IMR-90 (cell line): ENCODE results near the gene BMERB1. TPM values are rescaled to one million over a fixed set of nuclear protein-coding genes. Genes with fewer than 3 reads are reported as not detected.
A peak's percentile ranks its signal among the peaks of the same experiment; 100 is the strongest.

ENCODE experiments used
- ATAC-seq: fragments of 200-7000 bp; cut with Tn5 transposase; 2 replicates; pipeline ENCODE4 v1.9.1; 2020; ENCODE audit warnings: low read depth, mild to moderate bottlenecking, moderate library complexity
- BruUV-seq: library from RNA; stranded (reverse); fragments of 400-500 nt; replicated peaks from 2 replicates; lab custom pipeline; 2021; lab: Mats Ljungman, UMichigan
- CTCF ChIA-PET: fragments of 300-600 bp; formaldehyde crosslinking; extraction: SDS; loops from one replicate; lab custom pipeline; 2021; ENCODE audit warnings: antibody characterized with exemption; lab: Yijun Ruan, JAX
- POLR2A ChIA-PET: fragments of 300-600 bp; sonication (Branson Sonifier 250); formaldehyde crosslinking; loops from one replicate; lab custom pipeline; 2022; ENCODE audit warnings: antibody characterized with exemption; ENCODE audit not compliant: unreplicated experiment; lab: Charles Lee
- DNase-seq: peaks from one replicate; pipeline ENCODE4 v3.0.0; 2013
- H2AFZ ChIP-seq: replicated peaks from 2 replicates; pipeline ENCODE3; 2013; ENCODE audit warnings: low read length, mild to moderate bottlenecking; ENCODE audit not compliant: poor library complexity
- H2AK5ac ChIP-seq: 2 replicates; pipeline ENCODE4 v1.6.1; 2013; ENCODE audit warnings: low read depth, low read length, inconsistent platforms
- H2AK9ac ChIP-seq: replicated peaks from 2 replicates; pipeline ENCODE3; 2013; ENCODE audit warnings: mild to moderate bottlenecking, low read depth, low read length, moderate library complexity; ENCODE audit not compliant: poor library complexity
- H2BK120ac ChIP-seq: 2 replicates; pipeline ENCODE4 v1.6.1; 2013; ENCODE audit warnings: low read depth, low read length, inconsistent platforms
- H2BK15ac ChIP-seq: 3 replicates; pipeline ENCODE4 v1.6.1; 2013; ENCODE audit warnings: low read depth, low read length, inconsistent platforms
- H2BK20ac ChIP-seq: 2 replicates; pipeline ENCODE4 v1.6.1; 2013; ENCODE audit warnings: low read depth, mild to moderate bottlenecking, inconsistent platforms, low read length, moderate library complexity
- H2BK5ac ChIP-seq: 2 replicates; pipeline ENCODE4 v1.6.1; 2013; ENCODE audit warnings: mild to moderate bottlenecking, low read depth, low read length, inconsistent platforms; ENCODE audit not compliant: poor library complexity, severe bottlenecking
- H3K14ac ChIP-seq: replicated peaks from 2 replicates; pipeline ENCODE4 v1.6.1; 2013; ENCODE audit warnings: low read depth, low read length, inconsistent platforms
- H3K18ac ChIP-seq: 2 replicates; pipeline ENCODE4 v1.6.1; 2013; ENCODE audit warnings: low read depth, low read length, control low read depth
- H3K23ac ChIP-seq: 2 replicates; pipeline ENCODE4 v1.6.1; 2013; ENCODE audit warnings: low read depth, low read length, inconsistent platforms
- H3K27ac ChIP-seq: 2 replicates; pipeline ENCODE4 v1.5.1; 2013; ENCODE audit warnings: mild to moderate bottlenecking, control low read depth, low read length; ENCODE audit not compliant: insufficient read depth
- H3K27me3 ChIP-seq: 2 replicates; pipeline ENCODE4 v1.6.1; 2013; ENCODE audit warnings: low read length; ENCODE audit not compliant: control insufficient read depth, insufficient read depth
- H3K36me3 ChIP-seq: 2 replicates; pipeline ENCODE4 v1.6.1; 2013; ENCODE audit warnings: low read length, mixed read lengths; ENCODE audit not compliant: control insufficient read depth, insufficient read depth
- H3K4ac ChIP-seq: 2 replicates; pipeline ENCODE4 v1.6.1; 2013; ENCODE audit warnings: low read depth, low read length, inconsistent platforms
- H3K4me1 ChIP-seq: 2 replicates; pipeline ENCODE4 v1.6.1; 2013; ENCODE audit warnings: low read length, mixed read lengths; ENCODE audit not compliant: control insufficient read depth, insufficient read depth
- H3K4me2 ChIP-seq: 2 replicates; pipeline ENCODE4 v1.6.1; 2013; ENCODE audit warnings: low read depth, mild to moderate bottlenecking, control low read depth, low read length, moderate library complexity
- H3K4me3 ChIP-seq: 2 replicates; pipeline ENCODE4 v1.5.1; 2013; ENCODE audit warnings: low read depth, mild to moderate bottlenecking, control low read depth, low read length, moderate library complexity; ENCODE audit not compliant: insufficient read depth
- H3K56ac ChIP-seq: 2 replicates; pipeline ENCODE4 v1.6.1; 2013; ENCODE audit warnings: low read length, inconsistent platforms; ENCODE audit not compliant: insufficient read depth; ENCODE audit errors: extremely low read depth
- H3K79me1 ChIP-seq, 2 experiments: 2 replicates each; pipeline ENCODE4 v1.6.1; 2013; ENCODE audit warnings: low read length in 2 of 2, inconsistent platforms in 1 of 2, low read depth in 1 of 2
- H3K9ac ChIP-seq: 2 replicates; pipeline ENCODE4 v1.6.1; 2013; ENCODE audit warnings: low read depth, low read length, control low read depth
- H3K9me1 ChIP-seq: 2 replicates; pipeline ENCODE4 v1.6.1; 2013; ENCODE audit warnings: low read length, inconsistent platforms; ENCODE audit not compliant: insufficient read depth
- H3K9me3 ChIP-seq: 2 replicates; pipeline ENCODE4 v1.6.1; 2013; ENCODE audit warnings: low read length; ENCODE audit not compliant: control insufficient read depth, insufficient read depth
- H4K20me1 ChIP-seq: 2 replicates; pipeline ENCODE4 v1.6.1; 2013; ENCODE audit warnings: low read length, inconsistent platforms; ENCODE audit not compliant: insufficient read depth
- H4K5ac ChIP-seq: 2 replicates; pipeline ENCODE4 v1.6.1; 2013; ENCODE audit warnings: mild to moderate bottlenecking, low read depth, low read length, control low read depth
- H4K8ac ChIP-seq, 2 experiments: 2 replicates each; pipeline ENCODE4 v1.6.1; 2013; ENCODE audit warnings: low read depth in 2 of 2, low read length in 2 of 2, control low read depth in 1 of 2, inconsistent platforms in 1 of 2
- H4K91ac ChIP-seq: 2 replicates; pipeline ENCODE4 v1.6.1; 2013; ENCODE audit warnings: low read depth, low read length, inconsistent platforms; ENCODE audit not compliant: insufficient read depth
- BHLHE40 ChIP-seq: fragments of 150-350 bp; IDR thresholded peaks from 2 replicates; pipeline ENCODE4 v1.6.1; 2016; ENCODE audit warnings: mild to moderate bottlenecking, low read depth, low read length
- CEBPB ChIP-seq: IDR thresholded peaks from 2 replicates; pipeline ENCODE4 v1.6.1; 2012; ENCODE audit warnings: low read depth, low read length, improper control_type of control experiment
- CHD1 ChIP-seq: IDR thresholded peaks from 2 replicates; pipeline ENCODE4 v1.6.1; 2012; ENCODE audit warnings: low read depth, low read length, improper control_type of control experiment
- CTCF ChIP-seq: conservative IDR thresholded peaks from 2 replicates; pipeline ENCODE4 v1.5.1; 2012; ENCODE audit warnings: mild to moderate bottlenecking, low read depth, low read length, improper control_type of control experiment
- FOS ChIP-seq: fragments of 150-350 bp; IDR thresholded peaks from 2 replicates; pipeline ENCODE4 v1.6.1; 2016; ENCODE audit warnings: low read depth, low read length
- MAFK ChIP-seq: IDR thresholded peaks from 2 replicates; pipeline ENCODE4 v1.6.1; 2012; ENCODE audit warnings: low read depth, low read length, improper control_type of control experiment
- MAZ ChIP-seq: IDR thresholded peaks from 2 replicates; pipeline ENCODE4 v1.6.1; 2012; ENCODE audit warnings: low read depth, mild to moderate bottlenecking, low read length, improper control_type of control experiment, moderate library complexity, borderline replicate concordance
- MXI1 ChIP-seq: IDR thresholded peaks from 2 replicates; pipeline ENCODE4 v1.6.1; 2012; ENCODE audit warnings: low read depth, mild to moderate bottlenecking, low read length, moderate library complexity, borderline replicate concordance
- NFE2L2 ChIP-seq: fragments of 150-350 bp; IDR thresholded peaks from 2 replicates; pipeline ENCODE4 v1.6.1; 2016; ENCODE audit warnings: low read depth, mild to moderate bottlenecking, low read length
- POLR2A ChIP-seq: IDR thresholded peaks from 2 replicates; pipeline ENCODE4 v1.6.1; 2012; ENCODE audit warnings: mild to moderate bottlenecking, low read depth, low read length
- RAD21 ChIP-seq: IDR thresholded peaks from 2 replicates; pipeline ENCODE4 v1.6.1; 2012; ENCODE audit warnings: low read length, improper control_type of control experiment
- RCOR1 ChIP-seq: IDR thresholded peaks from 2 replicates; pipeline ENCODE4 v1.6.1; 2012; ENCODE audit warnings: mild to moderate bottlenecking, low read length, improper control_type of control experiment; ENCODE audit not compliant: insufficient replicate concordance
- RFX5 ChIP-seq: IDR thresholded peaks from 2 replicates; pipeline ENCODE4 v1.8.0; 2012; ENCODE audit warnings: low read depth, mild to moderate bottlenecking, low read length, moderate library complexity
- SMC3 ChIP-seq: fragments of 150-350 bp; IDR thresholded peaks from 2 replicates; pipeline ENCODE4 v1.6.1; 2016; ENCODE audit warnings: low read depth, mild to moderate bottlenecking, antibody characterized with exemption, low read length, moderate library complexity
- USF2 ChIP-seq: fragments of 150-350 bp; IDR thresholded peaks from 2 replicates; pipeline ENCODE4 v1.6.1; 2017; ENCODE audit warnings: mild to moderate bottlenecking, antibody characterized with exemption, low read length, low read depth
- WGBS, 2 experiments: methylation state at CpG; one replicate each; pipeline versions ENCODE4 v1.1.5 to v1.1.7; 2013; ENCODE audit warnings: missing lambda C conversion rate in 2 of 2; ENCODE audit not compliant: insufficient read length in 1 of 2; ENCODE audit errors: extremely low coverage in 2 of 2; 5-methylcytosine and 5-hydroxymethylcytosine counted together
- dilution Hi-C: fragments of 300-500 bp; cut with HindIII; formaldehyde crosslinking; loops from one replicate; pipeline ENCODE4 v1.14.3; 2018; ENCODE audit warnings: low sequenced_read_pairs; ENCODE audit not compliant: unreplicated experiment
- in situ Hi-C: fragments of 300-500 bp; cut with MboI; formaldehyde crosslinking; loops from 3 replicates; pipeline ENCODE4 v1.14.3; 2019; ENCODE audit warnings: low sequenced_read_pairs, inconsistent platforms, mixed read lengths
- intact Hi-C: fragments of 100-400 bp; cut with micrococcal nuclease; formaldehyde crosslinking; loops from 2 replicates; pipeline ENCODE4 v1.10.0; 2022
- polyA plus RNA-seq, 3 experiments: library from polyadenylated mRNA; depleted of rRNA; stranded (reverse); fragments of >200 nt; gene quantifications; 2 replicates each; pipeline ENCODE4 v1.2.3, GENCODE V29; 2012; ENCODE audit warnings: low replicate concordance in 1 of 3
- total RNA-seq: library from RNA; depleted of rRNA; stranded (reverse); fragments of >200 nt; gene quantifications from 2 replicates; pipeline ENCODE4 v1.2.3, GENCODE V29; 2012

Gene BMERB1
- total and polyA plus RNA-seq, 2 of the 4 experiments (the other 2 are of a cell fraction) = 22.6 to 32.9 TPM

GRCh38 chr16:15434079-15434424 is 336 bp upstream of the BMERB1 start:
- peaks cover 4% of the 10 kb centered on the region for H3K4me1 ChIP-seq
- no peak overlapping the region for H3K27ac ChIP-seq
- intact Hi-C loops = loop anchor here (2.0 kb wide), 1 partner anchor 117 kb away; no protein-coding TSS in a partner anchor
- POLR2A ChIA-PET = no interaction called here
- no peak overlapping the region for H2BK5ac ChIP-seq
- dilution Hi-C loops = no loop called here
- peaks cover 19% of the 10 kb centered on the region for H4K20me1 ChIP-seq
- H3K27me3 ChIP-seq = no peaks in the 10 kb centered on the region
- peak overlapping the region; percentile 83 for H3K4me2 ChIP-seq
- H2AK9ac ChIP-seq = peak overlapping the region; percentile 7
- peak overlapping the region; percentile 16; the same call in 1 of the 2 replicates for H3K56ac ChIP-seq
- no TSS peak for BruUV-seq
- no peaks in the 10 kb centered on the region for H3K36me3 ChIP-seq
- H3K9me3 ChIP-seq = no peaks in the 10 kb centered on the region
- no peak overlapping the region; the same call in 1 of the 2 replicates for H3K9ac ChIP-seq
- no peaks in the 10 kb centered on the region for H3K9me1 ChIP-seq
- H3K23ac ChIP-seq = no peak overlapping the region
- no peak overlapping the region for H3K18ac ChIP-seq
- H3K14ac ChIP-seq = 0 out of 2 replicates have a peak overlapping the region, but pooled peaks have one; percentile 5
- ATAC-seq (no peak), DNase-seq (no peak)
- H2BK15ac ChIP-seq = peak overlapping the region; percentile 36; the same call in 1 of the 3 replicates
- H3K4me3 ChIP-seq = peak overlapping the region; percentile 71
- H4K5ac ChIP-seq = peak overlapping the region; percentile 94
- in situ Hi-C loops = loop anchor here (10.0 kb wide), 1 partner anchor 71 kb away; no protein-coding TSS in a partner anchor
- H3K79me1 ChIP-seq = peaks cover 5 to 36% of the 10 kb centered on the region in 2 experiments
- TF ChIP-seq MXI1 (no peak), MAZ (no peak), CTCF (no peak), SMC3 (no peak), USF2 (no peak), RAD21 (no peak), RFX5 (no peak), NFE2L2 (no peak), CHD1 (no peak), FOS (no peak), RCOR1 (no peak), BHLHE40 (no peak), POLR2A (no peak), CEBPB (no peak), MAFK (no peak)
- peak overlapping the region; percentile 59; the same call in 1 of the 2 replicates for H4K91ac ChIP-seq
- H3K4ac ChIP-seq = 0 out of 2 replicates have a peak overlapping the region, but pooled peaks have one; percentile 9
- H4K8ac ChIP-seq = peak overlapping the region; percentile 90 to 94
- no peak overlapping the region for H2BK120ac ChIP-seq
- no peak overlapping the region for H2AK5ac ChIP-seq
- CTCF ChIA-PET = no interaction called here
- peak overlapping the region; percentile 89 for H2AFZ ChIP-seq
- WGBS, 2 experiments = 44% methylated on average over 4 of the region's 12 CpGs; no CpG with 5 or more reads in 1 of the 2 experiments
- no peak overlapping the region for H2BK20ac ChIP-seq
